Measurements from ENCODE around the gene AWAT2.

DNA sequence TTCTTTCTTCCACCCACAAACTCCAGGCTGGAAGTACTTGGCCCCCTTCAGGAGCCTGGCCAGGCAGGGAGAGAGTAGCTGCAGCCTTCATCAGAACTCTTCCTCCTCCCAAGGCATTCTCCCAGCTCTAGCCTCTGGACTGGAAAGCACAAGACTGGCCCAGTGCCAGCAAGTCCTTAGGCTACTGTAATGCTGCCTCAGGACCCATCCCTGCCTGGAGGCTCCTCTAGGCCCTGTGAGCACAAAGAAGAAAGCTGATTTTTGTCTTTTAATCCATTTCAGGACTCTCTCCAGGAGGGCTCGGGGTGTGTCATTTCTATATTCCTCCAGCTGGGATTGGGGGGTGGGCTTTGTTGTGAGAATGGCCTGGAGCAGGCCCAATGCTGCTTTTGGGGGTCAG is 10.8 kb downstream of the AWAT2 start:
- TF ChIP-seq, protein P1, sequence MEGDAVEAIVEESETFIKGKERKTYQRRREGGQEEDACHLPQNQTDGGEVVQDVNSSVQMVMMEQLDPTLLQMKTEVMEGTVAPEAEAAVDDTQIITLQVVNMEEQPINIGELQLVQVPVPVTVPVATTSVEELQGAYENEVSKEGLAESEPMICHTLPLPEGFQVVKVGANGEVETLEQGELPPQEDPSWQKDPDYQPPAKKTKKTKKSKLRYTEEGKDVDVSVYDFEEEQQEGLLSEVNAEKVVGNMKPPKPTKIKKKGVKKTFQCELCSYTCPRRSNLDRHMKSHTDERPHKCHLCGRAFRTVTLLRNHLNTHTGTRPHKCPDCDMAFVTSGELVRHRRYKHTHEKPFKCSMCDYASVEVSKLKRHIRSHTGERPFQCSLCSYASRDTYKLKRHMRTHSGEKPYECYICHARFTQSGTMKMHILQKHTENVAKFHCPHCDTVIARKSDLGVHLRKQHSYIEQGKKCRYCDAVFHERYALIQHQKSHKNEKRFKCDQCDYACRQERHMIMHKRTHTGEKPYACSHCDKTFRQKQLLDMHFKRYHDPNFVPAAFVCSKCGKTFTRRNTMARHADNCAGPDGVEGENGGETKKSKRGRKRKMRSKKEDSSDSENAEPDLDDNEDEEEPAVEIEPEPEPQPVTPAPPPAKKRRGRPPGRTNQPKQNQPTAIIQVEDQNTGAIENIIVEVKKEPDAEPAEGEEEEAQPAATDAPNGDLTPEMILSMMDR (IDR thresholded peaks at IDR 0.05): no peak
- TF ChIP-seq POLR2A (IDR thresholded peaks at IDR 0.05) (no peak), EP300 (IDR thresholded peaks at IDR 0.05) (no peak)
